Dedifferentiated amniotic fluid mesenchymal stem cell (primary cell): ENCODE results near the gene SEMA4G.

Experiments used
- DNase-seq: peaks from one replicate; pipeline ENCODE4 v3.0.0-alpha.2; 2016; ENCODE audit errors: extremely low spot score

The SEMA4G gene

GRCh38 chr10:100986952-100987684, 17.8 kb downstream of the SEMA4G start, which contains the start of the genes MRPL43 and TWNK:
TSS of gene MRPL43 (minus strand) at chr10:100987497. CDS start at chr10:100987443, 54 bp downstream.
TSS of gene TWNK (plus strand) at chr10:100987543. CDS start at chr10:100988211, 668 bp downstream.
- peak; percentile 81 for DNase-seq

GRCh38 chr10:100987685-100988049, 18.4 kb downstream of the SEMA4G start:
- no peak for DNase-seq

- no peak for DNase-seq
Observed at GRCh38 chr10:100988166-100988565, 18.9 kb downstream of the SEMA4G start.

GRCh38 chr10:100989088-100989487, 19.8 kb downstream of the SEMA4G start:
- no peak for DNase-seq

- no peak for DNase-seq
Observed at GRCh38 chr10:100993986-100994708, 24.8 kb downstream of the SEMA4G start.

GRCh38 chr10:100995181-100995580, 25.9 kb downstream of the SEMA4G start:
- no peak for DNase-seq

- no peak for DNase-seq
Observed at GRCh38 chr10:100996678-100997359, 27.5 kb downstream of the SEMA4G start.

- peak; percentile 67 for DNase-seq
Observed at GRCh38 chr10:100997360-100998182, 28.3 kb downstream of the SEMA4G start.

GRCh38 chr10:100998183-100998990, 29.1 kb downstream of the SEMA4G start:
- peak; percentile 59 for DNase-seq

- DNase-seq: peak; percentile 54
Observed at GRCh38 chr10:100998991-100999741, 29.9 kb downstream of the SEMA4G start.

- no peak for DNase-seq
Observed at GRCh38 chr10:100999742-101000126, 30.4 kb downstream of the SEMA4G start, which contains the start of gene LZTS2. TSS of gene LZTS2 (plus strand) at chr10:100999808. CDS start at chr10:101002539, 2,731 bp downstream.

GRCh38 chr10:101000127-101000914, 31.0 kb downstream of the SEMA4G start:
- DNase-seq: no peak

GRCh38 chr10:101000915-101001658, 31.8 kb downstream of the SEMA4G start:
- DNase-seq: peak; percentile 90

GRCh38 chr10:101001659-101002035, 32.3 kb downstream of the SEMA4G start:
- no peak for DNase-seq

- DNase-seq: no peak
Observed at GRCh38 chr10:101002456-101002855, 33.2 kb downstream of the SEMA4G start.

- DNase-seq: no peak
Observed at GRCh38 chr10:101003639-101004206, 34.4 kb downstream of the SEMA4G start.

- no peak for DNase-seq
Observed at GRCh38 chr10:101005361-101005760, 36.1 kb downstream of the SEMA4G start.
